Body of pancreas (tissue), 4 donors: Measurements from ENCODE around the gene COTL1. TPM values are rescaled to one million over a fixed set of nuclear protein-coding genes. Genes with fewer than 3 reads are reported as not detected.

Source experiments
- ATAC-seq: fragments of 150-250 bp; one replicate; pipeline ENCODE4 v1.9.1; 2016
- DNase-seq, 4 donors: peaks; one replicate each; pipeline ENCODE4 v3.0.0-alpha.2; 2019
- H3K27ac ChIP-seq, 4 donors: fragments of 200-600 bp; sonication (generic); 1 replicate in 3 of 4; 2 replicates in 1 of 4; pipeline versions ENCODE4 v1.5.1 to v1.6.1; 2016 to 2019; ENCODE audit warnings: mild to moderate bottlenecking in 1 of 4, mixed read lengths in 1 of 4, moderate library complexity in 1 of 4
- H3K27me3 ChIP-seq, 2 donors: fragments of 200-600 bp; sonication (generic); one replicate each; pipeline ENCODE4 v1.6.0; 2016; ENCODE audit warnings: mild to moderate bottlenecking in 1 of 2
- H3K36me3 ChIP-seq, 2 donors: fragments of 200-600 bp; sonication (generic); replicated peaks in 1 of 2; 2 replicates each; pipeline ENCODE4 v1.5.1; 2016; ENCODE audit warnings: low read depth in 2 of 2; ENCODE audit not compliant: insufficient read depth in 1 of 2
- H3K4me1 ChIP-seq: fragments of 200-600 bp; sonication (generic); one replicate; pipeline ENCODE4 v1.6.0; 2016
- H3K4me3 ChIP-seq, 2 donors: fragments of 200-600 bp; sonication (generic); 1 replicate in 1 of 2; 2 replicates in 1 of 2; pipeline ENCODE4 v1.5.1; 2016 to 2019
- H3K9me3 ChIP-seq, 3 donors: fragments of 200-600 bp; sonication (generic); 1 replicate in 2 of 3; 2 replicates in 1 of 3; pipeline ENCODE4 v1.5.1; 2016
- CTCF ChIP-seq, 7 experiments: fragments of 450-650 bp in 4 of 7; fragments of 200-600 bp in 3 of 7; sonication (generic) in 3 of 7; IDR thresholded peaks; one replicate each; pipeline ENCODE4 v1.5.1; 2016 to 2019; ENCODE audit warnings: antibody characterized with exemption in 7 of 7
- POLR2A ChIP-seq, 3 donors: fragments of 450-650 bp; IDR thresholded peaks; one replicate each; pipeline ENCODE4 v1.6.1; 2016; ENCODE audit warnings: antibody characterized with exemption in 3 of 3, mild to moderate bottlenecking in 2 of 3
- WGBS, 2 donors: methylation state at CpG; one replicate each; pipeline ENCODE4 v1.1.5; 2017; 5-methylcytosine and 5-hydroxymethylcytosine counted together
- intact Hi-C: fragments of 100-400 bp; cut with DNase I; formaldehyde crosslinking; loops from one replicate; pipeline ENCODE4 v1.15.1; 2023
- total RNA-seq, 2 donors: library from RNA; depleted of rRNA; stranded (reverse); fragments of >200 nt; gene quantifications; one replicate each; pipeline ENCODE4 v1.1.0, GENCODE V29; 2016

COTL1 gene
- total RNA-seq, 2 donors from 2014 or later = 19.7 to 20.4 TPM

GRCh38 chr16:84662471-84662870, 44.6 kb upstream of the COTL1 start:
- TF ChIP-seq CTCF (IDR thresholded peaks at IDR 0.05) (no peak), POLR2A (IDR thresholded peaks at IDR 0.05) (no peak)
- WGBS, 2 donors = 96 to 99% methylated on average over 9 of the region's 9 CpGs
- Histone ChIP-seq H3K36me3 (peaks cover 6 to 37% of the 10 kb centered on the region in 2 donors), H3K27ac (no peak overlapping the region), H3K4me1 (peaks cover 9% of the 10 kb centered on the region), H3K4me3 (no peak overlapping the region), H3K9me3 (no peaks in the 10 kb centered on the region), H3K27me3 (no peaks in the 10 kb centered on the region)
- no peak for ATAC-seq
- no peak for DNase-seq
- intact Hi-C loops = no loop called here

- intact Hi-C loops = no loop called here
- DNase-seq (no peak), ATAC-seq (no peak)
- peaks cover 9% of the 10 kb centered on the region for H3K4me1 ChIP-seq
- TF ChIP-seq CTCF (IDR thresholded peaks at IDR 0.05) (no peak), POLR2A (IDR thresholded peaks at IDR 0.05) (no peak)
- H3K27me3 ChIP-seq = no peaks in the 10 kb centered on the region
- H3K9me3 ChIP-seq = no peaks in the 10 kb centered on the region
- H3K36me3 ChIP-seq = peaks cover 14 to 45% of the 10 kb centered on the region in 2 donors
- no peak overlapping the region for H3K27ac ChIP-seq
- WGBS, 2 donors = 93 to 95% methylated on average over 28 to 49 of the region's 51 CpGs
- H3K4me3 ChIP-seq = no peak overlapping the region
These were observed 43.7 kb upstream of the COTL1 start for GRCh38 chr16:84661418-84662060.

- Histone ChIP-seq H3K27me3 (no peaks in the 10 kb centered on the region), H3K36me3 (peaks cover 14 to 45% of the 10 kb centered on the region in 2 donors), H3K4me3 (no peak overlapping the region), H3K27ac (no peak overlapping the region), H3K9me3 (no peaks in the 10 kb centered on the region), H3K4me1 (peaks cover 9% of the 10 kb centered on the region)
- 79 to 80% methylated on average over 7 of the region's 7 CpGs for WGBS, 2 donors
- intact Hi-C loops = no loop called here
- no peak for ATAC-seq
- TF ChIP-seq CTCF (IDR thresholded peaks at IDR 0.05) (no peak), POLR2A (IDR thresholded peaks at IDR 0.05) (no peak)
- DNase-seq = no peak
These were observed 43.1 kb upstream of the COTL1 start for GRCh38 chr16:84660973-84661372.

DNA sequence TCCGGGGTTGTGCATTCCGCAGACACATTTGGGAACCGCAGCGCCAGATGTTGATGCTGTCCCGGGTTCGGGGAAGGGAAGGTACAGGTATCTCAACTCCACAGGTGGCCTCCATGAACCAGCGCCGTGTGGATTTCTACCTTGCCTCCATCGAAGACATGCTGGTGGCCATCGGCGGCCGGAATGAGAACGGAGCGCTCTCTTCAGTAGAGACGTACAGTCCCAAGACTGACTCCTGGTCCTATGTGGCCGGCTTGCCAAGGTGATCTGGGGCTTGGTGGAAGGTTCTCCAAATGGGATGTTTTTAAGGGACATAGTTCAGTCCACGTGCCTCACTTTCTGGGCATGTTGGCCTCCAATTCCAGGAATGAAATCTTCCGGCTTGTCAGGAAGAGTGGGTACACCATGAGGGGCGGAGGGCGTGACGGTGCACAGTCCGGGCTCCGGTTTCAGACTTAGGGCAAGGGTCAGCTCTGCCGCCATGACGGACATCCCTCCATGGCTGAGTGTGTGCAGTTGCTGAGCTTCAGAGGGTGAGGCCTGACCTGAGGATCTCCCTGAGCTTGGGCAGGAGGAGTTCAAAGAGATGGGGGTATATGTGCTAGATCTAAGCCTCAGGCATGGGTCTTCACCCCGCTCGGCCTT, 41.9 kb upstream of the COTL1 start:
- Histone ChIP-seq H3K9me3 (no peaks in the 10 kb centered on the region), H3K27me3 (no peaks in the 10 kb centered on the region), H3K27ac (no peak overlapping the region), H3K36me3 (peaks cover 14 to 45% of the 10 kb centered on the region in 2 donors), H3K4me1 (peaks cover 9% of the 10 kb centered on the region), H3K4me3 (no peak overlapping the region)
- TF ChIP-seq CTCF (IDR thresholded peaks at IDR 0.05) = no peak
- no peak for TF ChIP-seq POLR2A (IDR thresholded peaks at IDR 0.05)
- WGBS, 2 donors = 94 to 97% methylated on average over 17 to 27 of the region's 27 CpGs
- ATAC-seq (no peak), DNase-seq (no peak)
- intact Hi-C loops = no loop called here
